Activated CD8-positive, alpha-beta memory T cell treated with anti-CD3 and anti-CD28 coated beads, Interleukin-2, amount 50 U/mL, for 4 hours (primary cell): ENCODE data around the gene CAMKK2.
"Not testable (repeated sequence)": the region's sequence is repeated elsewhere in the genome, so short reads cannot be mapped to it uniquely, and the experiment has no call there.

ENCODE experiments used
- DNase-seq: peaks from one replicate; pipeline ENCODE4 v3.0.0-alpha.2; 2020

The CAMKK2 gene

GRCh38 chr12:121222847-121223246, 73.7 kb downstream of the CAMKK2 start:
- no peak for DNase-seq

- no peak for DNase-seq
Measured at GRCh38 chr12:121219353-121219986, 77.0 kb downstream of the CAMKK2 start.

GRCh38 chr12:121218588-121219352, 77.7 kb downstream of the CAMKK2 start:
- DNase-seq: no peak

- no peak for DNase-seq
Measured at GRCh38 chr12:121217761-121218160, 78.7 kb downstream of the CAMKK2 start.

GRCh38 chr12:121217063-121217462, 79.4 kb downstream of the CAMKK2 start:
- no peak for DNase-seq

GRCh38 chr12:121216102-121216501, 80.4 kb downstream of the CAMKK2 start:
- DNase-seq: no peak

GRCh38 chr12:121214855-121215745, 81.4 kb downstream of the CAMKK2 start:
- no peak for DNase-seq

GRCh38 chr12:121214166-121214777, 82.2 kb downstream of the CAMKK2 start:
- no peak for DNase-seq

GRCh38 chr12:121212875-121213274, 83.6 kb downstream of the CAMKK2 start:
- no peak for DNase-seq

- DNase-seq: peak; percentile 86
Measured at GRCh38 chr12:121209624-121210572, 86.6 kb downstream of the CAMKK2 start, which contains the start of gene P2RX4. Gene P2RX4 (plus strand): TSS chr12:121210129. CDS start chr12:121210165, 36 bp downstream.

- DNase-seq: no peak
Measured at GRCh38 chr12:121209221-121209620, 87.3 kb downstream of the CAMKK2 start.

GRCh38 chr12:121208571-121208970, 87.9 kb downstream of the CAMKK2 start:
- not testable (repeated sequence) for DNase-seq

GRCh38 chr12:121205491-121205890, 91.0 kb downstream of the CAMKK2 start:
- DNase-seq: no peak

GRCh38 chr12:121203482-121203881, 93.0 kb downstream of the CAMKK2 start:
- no peak for DNase-seq

GRCh38 chr12:121202407-121203355, 93.8 kb downstream of the CAMKK2 start:
- no peak for DNase-seq

GRCh38 chr12:121201140-121201539, 95.4 kb downstream of the CAMKK2 start:
- not testable (repeated sequence) for DNase-seq

- no peak for DNase-seq
Measured at GRCh38 chr12:121198949-121199348, 97.6 kb downstream of the CAMKK2 start.

GRCh38 chr12:121196902-121197301, 99.6 kb downstream of the CAMKK2 start:
- no peak for DNase-seq

GRCh38 chr12:121191151-121191550, 105.4 kb downstream of the CAMKK2 start:
- DNase-seq: no peak

- no peak for DNase-seq
Measured at GRCh38 chr12:121190523-121191031, 105.9 kb downstream of the CAMKK2 start.
